GM12875 (cell line): ENCODE results near the gene TMEM18.

ENCODE experiments used
- H3K4me3 ChIP-seq: one replicate; pipeline ENCODE4 v1.5.1; 2011; ENCODE audit warnings: low read depth, low read length, control low read depth
- TF ChIP-seq, protein P1 (sequence below): IDR thresholded peaks from 2 replicates; pipeline ENCODE4 v1.5.1; 2011; ENCODE audit warnings: low read depth, mild to moderate bottlenecking, control low read depth, inconsistent platforms, low read length, moderate library complexity, borderline replicate concordance; ENCODE audit not compliant: insufficient read depth

Gene TMEM18

DNA sequence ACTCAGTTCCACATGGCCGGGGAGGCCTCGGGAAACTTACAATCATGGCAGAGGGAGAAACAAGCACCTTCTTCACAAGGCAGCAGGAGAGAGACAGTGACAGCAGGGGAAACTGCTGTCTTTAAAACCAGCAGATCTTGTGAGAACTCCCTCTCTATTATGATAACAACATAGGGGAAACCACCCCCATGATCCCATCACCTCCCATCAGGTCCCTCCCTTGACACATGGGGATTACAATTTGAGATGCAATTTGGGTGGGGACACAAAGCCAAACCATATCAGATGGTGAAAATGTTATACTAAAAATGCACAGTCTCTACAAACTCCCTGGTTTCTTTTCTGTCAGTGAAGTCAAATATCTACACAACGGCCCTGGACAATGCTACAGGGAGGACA, 9.2 kb downstream of the TMEM18 start:
- H3K4me3 ChIP-seq, result no peak overlapping the region
- TF ChIP-seq, protein P1, sequence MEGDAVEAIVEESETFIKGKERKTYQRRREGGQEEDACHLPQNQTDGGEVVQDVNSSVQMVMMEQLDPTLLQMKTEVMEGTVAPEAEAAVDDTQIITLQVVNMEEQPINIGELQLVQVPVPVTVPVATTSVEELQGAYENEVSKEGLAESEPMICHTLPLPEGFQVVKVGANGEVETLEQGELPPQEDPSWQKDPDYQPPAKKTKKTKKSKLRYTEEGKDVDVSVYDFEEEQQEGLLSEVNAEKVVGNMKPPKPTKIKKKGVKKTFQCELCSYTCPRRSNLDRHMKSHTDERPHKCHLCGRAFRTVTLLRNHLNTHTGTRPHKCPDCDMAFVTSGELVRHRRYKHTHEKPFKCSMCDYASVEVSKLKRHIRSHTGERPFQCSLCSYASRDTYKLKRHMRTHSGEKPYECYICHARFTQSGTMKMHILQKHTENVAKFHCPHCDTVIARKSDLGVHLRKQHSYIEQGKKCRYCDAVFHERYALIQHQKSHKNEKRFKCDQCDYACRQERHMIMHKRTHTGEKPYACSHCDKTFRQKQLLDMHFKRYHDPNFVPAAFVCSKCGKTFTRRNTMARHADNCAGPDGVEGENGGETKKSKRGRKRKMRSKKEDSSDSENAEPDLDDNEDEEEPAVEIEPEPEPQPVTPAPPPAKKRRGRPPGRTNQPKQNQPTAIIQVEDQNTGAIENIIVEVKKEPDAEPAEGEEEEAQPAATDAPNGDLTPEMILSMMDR, result no peak

DNA sequence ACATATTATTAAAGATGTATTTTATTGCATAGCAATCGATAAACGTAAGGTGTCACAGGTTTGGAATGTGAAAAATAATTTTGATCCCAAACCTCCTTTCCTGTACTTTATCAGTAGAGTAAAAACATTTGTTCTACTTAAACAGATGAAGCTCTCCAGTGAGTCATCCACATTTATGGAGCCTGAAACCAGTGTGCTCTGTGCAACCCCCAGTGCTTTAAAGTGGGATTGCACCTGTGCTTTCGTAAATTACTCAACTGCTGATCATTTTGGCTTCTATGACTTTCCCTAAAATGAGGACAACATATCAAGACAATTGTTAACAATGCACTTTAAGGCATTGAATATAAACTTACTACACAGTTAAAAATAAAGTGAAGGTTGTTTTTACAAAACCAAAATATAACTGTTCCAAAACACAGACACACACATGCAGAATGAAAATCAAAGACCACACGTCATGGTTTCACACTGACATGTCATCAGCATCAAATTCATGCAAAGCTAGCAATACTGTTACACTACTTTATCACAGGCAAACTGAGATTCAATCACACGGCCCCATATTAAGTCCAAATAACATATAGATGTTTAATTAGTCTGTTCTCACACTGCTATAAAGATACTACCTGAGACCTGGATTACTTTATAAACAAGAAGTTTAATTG, 9.7 kb downstream of the TMEM18 start:
- TF ChIP-seq, protein P1, result peak; percentile 20; the same call in 1 of the 2 replicates
- no peak overlapping the region for H3K4me3 ChIP-seq

DNA sequence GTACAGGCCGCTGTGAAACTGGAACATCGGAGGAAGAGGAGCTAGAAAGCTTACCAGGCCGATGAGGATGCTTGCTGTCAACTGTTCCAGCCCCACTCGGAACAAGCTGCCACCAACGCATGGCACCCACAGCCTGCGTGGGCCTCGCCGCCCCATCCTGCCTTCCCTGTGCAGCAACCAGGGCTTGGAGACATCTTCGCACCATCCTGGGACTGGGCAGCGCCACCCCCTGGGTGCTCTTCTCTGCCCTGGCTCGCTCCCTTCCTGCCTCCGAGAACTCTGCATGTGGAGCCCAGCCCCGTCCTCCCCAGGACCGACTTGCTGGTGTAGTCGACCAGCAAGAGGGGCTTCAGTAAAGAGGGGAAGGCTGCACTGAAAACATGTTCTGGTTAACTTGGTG, 10.8 kb downstream of the TMEM18 start:
- TF ChIP-seq, protein P1, result no peak
- H3K4me3 ChIP-seq, result no peak overlapping the region

DNA sequence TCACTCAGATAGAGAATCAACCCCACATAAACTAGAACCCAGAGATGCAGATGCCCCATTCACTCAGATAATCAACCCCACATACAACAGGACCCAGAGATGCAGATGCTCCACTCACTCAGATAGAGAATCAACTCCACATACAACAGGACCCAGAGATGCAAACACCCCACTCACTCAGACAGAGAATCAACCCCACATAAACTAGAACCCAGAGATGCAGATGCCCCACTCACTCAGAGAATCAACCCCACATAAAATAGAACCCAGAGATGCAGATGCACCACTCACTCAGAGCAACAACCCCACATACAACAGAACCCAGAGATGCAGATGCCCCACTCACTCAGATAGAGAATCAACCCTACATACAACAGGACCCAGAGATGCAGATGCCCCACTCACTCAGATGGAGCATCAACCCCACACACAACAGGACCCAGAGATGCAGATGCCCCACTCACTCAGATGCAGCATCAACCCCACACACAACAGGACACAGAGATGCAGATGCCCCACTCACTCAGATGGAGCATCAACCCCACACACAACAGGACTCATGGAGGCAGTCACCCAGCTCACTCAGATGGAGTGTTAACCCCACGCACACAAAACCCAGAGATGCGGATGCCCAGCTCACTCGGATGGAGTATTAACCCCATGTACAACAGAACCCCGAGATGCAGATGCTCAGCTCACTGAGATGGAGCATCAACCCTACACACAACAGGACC, 11.7 kb downstream of the TMEM18 start:
- TF ChIP-seq, protein P1, result no peak
- no peak overlapping the region for H3K4me3 ChIP-seq

DNA sequence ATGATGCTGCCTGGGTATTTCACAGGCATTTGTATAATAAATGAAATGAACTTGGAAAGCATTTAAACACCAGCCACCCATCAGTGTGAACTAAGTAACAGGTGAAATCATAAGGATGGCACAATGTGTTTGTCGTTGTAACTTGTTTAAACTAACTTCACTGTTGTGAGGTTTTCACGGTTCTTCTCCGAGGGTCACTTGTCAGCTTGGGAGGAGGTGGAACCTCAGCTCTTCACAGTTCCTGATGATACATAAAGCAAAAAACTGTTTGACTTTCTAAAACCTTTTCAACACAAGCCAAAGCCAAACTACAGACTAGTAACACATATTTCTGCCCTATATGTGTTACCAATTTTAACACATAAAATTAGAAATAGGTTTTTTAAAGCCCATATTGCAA, 13.1 kb downstream of the TMEM18 start:
- TF ChIP-seq, protein P1, result no peak
- H3K4me3 ChIP-seq, result no peak overlapping the region

DNA sequence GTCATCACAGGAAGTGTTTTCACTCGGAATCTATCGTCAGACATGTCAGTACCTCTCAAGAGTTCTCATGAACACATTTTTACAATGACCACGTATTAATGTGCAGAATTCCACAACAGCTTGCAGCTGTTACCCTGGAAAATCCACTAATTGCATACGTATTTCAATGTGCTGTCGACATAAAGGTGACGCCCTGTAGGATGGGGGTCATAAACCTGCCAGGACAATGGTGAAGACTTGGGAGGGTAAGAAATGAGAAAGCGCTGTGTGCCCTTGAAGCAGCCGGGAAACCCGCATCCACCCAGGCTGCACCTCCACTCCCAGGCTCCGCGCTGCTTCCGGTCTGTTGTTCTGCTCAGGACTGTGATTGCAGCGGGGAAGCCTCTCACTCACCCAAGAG, 14.0 kb downstream of the TMEM18 start:
- no peak overlapping the region for H3K4me3 ChIP-seq
- TF ChIP-seq, protein P1, result no peak

DNA sequence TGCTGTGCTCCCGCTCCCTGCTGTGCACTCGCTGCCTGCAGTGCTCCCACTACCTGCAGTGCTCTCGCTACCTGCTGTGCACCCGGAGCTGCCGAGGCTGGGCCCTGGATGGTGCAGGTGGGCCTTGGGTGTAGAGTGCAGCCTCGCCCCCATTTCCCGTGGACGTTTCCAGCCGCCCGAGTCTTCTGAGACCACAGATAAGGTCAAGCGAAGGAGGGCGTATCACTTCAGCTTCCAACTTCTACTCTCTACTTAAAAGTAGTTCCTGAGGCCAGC, 15.9 kb downstream of the TMEM18 start:
- TF ChIP-seq, protein P1, result no peak
- no peak overlapping the region for H3K4me3 ChIP-seq
